ENCODE results near the gene MCU. TPM values are rescaled to one million over a fixed set of nuclear protein-coding genes. Genes with fewer than 3 reads are reported as not detected.

Gene MCU
- total and polyA plus RNA-seq, 2 donors = 14.7 TPM

DNA sequence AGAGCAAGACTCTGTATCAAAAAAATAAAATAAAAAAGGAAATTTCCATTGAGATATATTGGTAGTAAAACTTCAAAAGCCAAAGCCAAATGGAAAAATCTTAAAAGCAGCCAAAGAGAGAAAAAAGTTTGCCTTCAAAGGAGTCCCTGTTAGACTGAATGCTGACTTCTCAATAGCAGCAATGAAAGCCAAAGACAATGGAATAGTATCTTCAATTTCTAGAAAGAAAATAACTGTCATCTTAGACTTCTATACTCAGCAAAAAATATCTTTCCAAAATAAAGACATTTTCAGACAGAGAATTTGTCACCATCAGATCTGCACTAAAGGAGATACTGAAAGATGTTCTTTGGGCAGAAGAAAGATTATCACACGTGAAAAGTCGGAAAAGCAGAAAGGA is 187.3 kb downstream of the MCU start:
- WGBS = over 99% methylated on average over 2 of the region's 2 CpGs
- no peak for DNase-seq (ENCODE audit: low read depth in 6 of 9, low spot score in 9 of 9)
- no peaks in the 10 kb centered on the region for H3K4me1 ChIP-seq (ENCODE audit: control insufficient read depth in 2 of 2, insufficient read depth in 2 of 2, low read length in 2 of 2)
- no peak overlapping the region for H3K27ac ChIP-seq (ENCODE audit: low read depth in 1 of 2, low read length in 1 of 2)
- H3K27me3 ChIP-seq (ENCODE audit: control insufficient read depth in 2 of 2, insufficient read depth in 1 of 2, low read length in 1 of 2) = no peaks in the 10 kb centered on the region
- no peak overlapping the region for H3K4me3 ChIP-seq (ENCODE audit: low read length in 2 of 2)
- peaks cover 0 to 3% of the 10 kb centered on the region in 2 donors for H3K9me3 ChIP-seq (ENCODE audit: control insufficient read depth in 2 of 2, insufficient read depth in 1 of 2, low read length in 1 of 2)
- H3K36me3 ChIP-seq (ENCODE audit: control insufficient read depth in 2 of 2, insufficient read depth in 2 of 2, low read length in 1 of 2) = no peaks in the 10 kb centered on the region

DNA sequence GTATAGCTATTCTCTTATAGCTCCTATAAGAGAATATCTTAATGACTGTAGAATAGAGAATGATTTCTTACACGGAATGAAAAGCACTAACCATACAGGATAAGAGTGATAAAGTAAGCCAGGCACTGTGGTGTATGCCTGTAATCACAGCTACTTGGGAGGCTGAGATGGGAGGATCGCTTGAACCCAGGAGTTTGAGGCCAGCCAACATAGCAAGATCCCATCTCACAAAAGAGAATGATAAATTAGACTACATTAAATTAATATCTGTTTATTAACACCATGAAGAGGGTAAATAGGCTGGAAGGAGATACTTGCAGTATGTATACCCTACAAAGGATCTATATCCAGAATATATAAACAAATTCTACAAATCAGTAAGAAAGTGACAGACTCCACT is 189.3 kb downstream of the MCU start:
- Histone ChIP-seq H3K4me3 (ENCODE audit: low read length in 2 of 2) (no peak overlapping the region), H3K36me3 (ENCODE audit: control insufficient read depth in 2 of 2, insufficient read depth in 2 of 2, low read length in 1 of 2) (no peaks in the 10 kb centered on the region), H3K27me3 (ENCODE audit: control insufficient read depth in 2 of 2, insufficient read depth in 1 of 2, low read length in 1 of 2) (no peaks in the 10 kb centered on the region), H3K27ac (ENCODE audit: low read depth in 1 of 2, low read length in 1 of 2) (no peak overlapping the region), H3K4me1 (ENCODE audit: control insufficient read depth in 2 of 2, insufficient read depth in 2 of 2, low read length in 2 of 2) (no peaks in the 10 kb centered on the region), H3K9me3 (ENCODE audit: control insufficient read depth in 2 of 2, insufficient read depth in 1 of 2, low read length in 1 of 2) (peaks cover 0 to 3% of the 10 kb centered on the region in 2 donors)
- DNase-seq (ENCODE audit: low read depth in 6 of 9, low spot score in 9 of 9) = no peak
- 97% methylated on average over 2 of the region's 2 CpGs for WGBS

DNA sequence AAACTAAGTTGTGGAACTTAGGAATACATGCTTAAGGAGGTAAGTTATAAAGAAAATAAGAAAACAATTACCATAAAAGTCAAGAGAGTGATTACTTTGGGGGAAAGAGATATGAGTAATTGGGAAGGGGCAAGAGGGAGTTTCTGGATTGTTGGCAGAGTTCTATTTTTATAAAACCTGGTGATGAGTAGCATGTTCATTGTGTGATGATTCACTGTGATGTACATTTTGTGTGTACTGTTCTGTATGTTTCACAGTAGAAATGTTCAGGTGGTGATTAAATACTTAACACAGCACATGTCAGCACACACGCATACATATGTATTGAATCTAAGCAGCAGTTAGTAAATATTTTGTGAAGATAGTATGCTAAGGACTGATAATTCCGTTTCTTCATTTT is 191.9 kb downstream of the MCU start:
- no peak overlapping the region for H3K4me3 ChIP-seq (ENCODE audit: low read length in 2 of 2)
- peaks cover 0 to 3% of the 10 kb centered on the region in 2 donors for H3K36me3 ChIP-seq (ENCODE audit: control insufficient read depth in 2 of 2, insufficient read depth in 2 of 2, low read length in 1 of 2)
- no peak for DNase-seq (ENCODE audit: low read depth in 6 of 9, low spot score in 9 of 9)
- H3K4me1 ChIP-seq (ENCODE audit: control insufficient read depth in 2 of 2, insufficient read depth in 2 of 2, low read length in 2 of 2) = peaks cover 4% of the 10 kb centered on the region in 2 donors
- H3K27ac ChIP-seq (ENCODE audit: low read depth in 1 of 2, low read length in 1 of 2) = no peak overlapping the region
- H3K9me3 ChIP-seq (ENCODE audit: control insufficient read depth in 2 of 2, insufficient read depth in 1 of 2, low read length in 1 of 2) = peaks cover 0 to 2% of the 10 kb centered on the region in 2 donors
- WGBS = 99% methylated on average over 2 of the region's 2 CpGs
- H3K27me3 ChIP-seq (ENCODE audit: control insufficient read depth in 2 of 2, insufficient read depth in 1 of 2, low read length in 1 of 2) = no peaks in the 10 kb centered on the region

DNA sequence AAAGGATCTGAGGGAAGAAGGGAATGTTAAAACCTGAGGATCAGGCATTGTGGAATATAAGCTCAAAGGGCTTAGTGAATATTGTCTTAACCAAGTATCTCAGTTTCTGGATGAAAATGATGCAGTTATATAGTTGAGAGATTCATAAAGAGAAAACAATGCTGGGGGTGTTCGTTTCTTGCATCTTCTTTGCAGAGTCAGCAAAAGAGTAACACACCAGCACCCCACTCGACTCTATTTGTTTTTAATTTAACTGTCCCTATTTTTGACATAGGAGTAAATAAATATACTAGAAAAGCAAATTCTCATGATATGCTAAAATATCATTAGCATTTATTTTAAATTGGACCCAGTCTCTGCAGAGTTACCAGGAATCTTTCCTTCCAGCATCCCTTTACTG is 194.0 kb downstream of the MCU start:
- H3K4me1 ChIP-seq (ENCODE audit: control insufficient read depth in 2 of 2, insufficient read depth in 2 of 2, low read length in 2 of 2) = peaks cover 4% of the 10 kb centered on the region in 2 donors
- no peak for DNase-seq (ENCODE audit: low read depth in 6 of 9, low spot score in 9 of 9)
- peaks cover 0 to 3% of the 10 kb centered on the region in 2 donors for H3K36me3 ChIP-seq (ENCODE audit: control insufficient read depth in 2 of 2, insufficient read depth in 2 of 2, low read length in 1 of 2)
- no peaks in the 10 kb centered on the region for H3K9me3 ChIP-seq (ENCODE audit: control insufficient read depth in 2 of 2, insufficient read depth in 1 of 2, low read length in 1 of 2)
- no peak overlapping the region for H3K27ac ChIP-seq (ENCODE audit: low read depth in 1 of 2, low read length in 1 of 2)
- 98% methylated on average over 2 of the region's 2 CpGs for WGBS
- no peak overlapping the region for H3K4me3 ChIP-seq (ENCODE audit: low read length in 2 of 2)
- no peaks in the 10 kb centered on the region for H3K27me3 ChIP-seq (ENCODE audit: control insufficient read depth in 2 of 2, insufficient read depth in 1 of 2, low read length in 1 of 2)

DNA sequence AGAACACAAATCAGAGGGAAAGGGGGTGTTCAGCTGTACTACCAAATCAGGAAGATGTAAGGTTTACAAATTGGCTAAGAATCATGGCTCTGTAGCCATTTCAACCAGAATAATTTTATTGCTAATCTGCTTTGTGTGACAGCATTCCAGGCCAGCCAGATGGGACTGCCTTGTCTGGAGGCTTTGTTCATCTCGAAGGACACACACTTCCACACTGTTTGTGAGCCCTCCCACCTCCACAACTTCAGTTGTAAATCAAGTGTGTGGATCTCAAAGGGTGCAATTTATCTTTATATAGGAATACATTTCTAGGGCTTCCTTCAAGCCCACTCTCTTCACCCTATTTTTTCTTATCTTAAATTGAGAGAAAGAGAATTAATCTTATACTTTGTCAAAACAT is 194.7 kb downstream of the MCU start:
- Histone ChIP-seq H3K9me3 (ENCODE audit: control insufficient read depth in 2 of 2, insufficient read depth in 1 of 2, low read length in 1 of 2) (no peaks in the 10 kb centered on the region), H3K4me1 (ENCODE audit: control insufficient read depth in 2 of 2, insufficient read depth in 2 of 2, low read length in 2 of 2) (peaks cover 4% of the 10 kb centered on the region in 2 donors), H3K27ac (ENCODE audit: low read depth in 1 of 2, low read length in 1 of 2) (peak overlapping the region in 1 of 2 donors; percentile 55), H3K36me3 (ENCODE audit: control insufficient read depth in 2 of 2, insufficient read depth in 2 of 2, low read length in 1 of 2) (peaks cover 0 to 3% of the 10 kb centered on the region in 2 donors), H3K4me3 (ENCODE audit: low read length in 2 of 2) (no peak overlapping the region), H3K27me3 (ENCODE audit: control insufficient read depth in 2 of 2, insufficient read depth in 1 of 2, low read length in 1 of 2) (no peaks in the 10 kb centered on the region)
- DNase-seq (ENCODE audit: low read depth in 6 of 9, low spot score in 9 of 9) = no peak
- 93% methylated on average over 1 of the region's 1 CpG for WGBS

DNA sequence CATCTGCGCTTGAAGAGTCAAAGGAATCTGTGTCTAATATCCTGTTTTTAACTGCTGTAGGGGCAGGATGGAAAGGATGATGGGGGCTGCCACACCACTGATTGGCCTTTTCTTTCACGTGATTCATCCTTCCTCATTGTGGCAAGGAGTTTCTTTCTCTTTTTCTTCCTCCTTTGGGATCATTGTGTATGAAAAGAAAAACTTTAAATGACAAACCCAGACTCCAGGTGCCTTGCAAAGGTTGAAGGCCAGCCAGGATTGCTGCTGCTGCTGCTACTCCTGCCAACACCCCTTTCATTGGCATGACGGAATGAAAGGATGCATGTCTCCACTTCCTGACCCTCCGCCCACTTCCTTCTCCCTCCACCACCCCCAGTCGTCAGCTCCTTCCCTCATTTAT is 195.1 kb downstream of the MCU start:
- no peaks in the 10 kb centered on the region for H3K27me3 ChIP-seq (ENCODE audit: control insufficient read depth in 2 of 2, insufficient read depth in 1 of 2, low read length in 1 of 2)
- no peaks in the 10 kb centered on the region for H3K9me3 ChIP-seq (ENCODE audit: control insufficient read depth in 2 of 2, insufficient read depth in 1 of 2, low read length in 1 of 2)
- peak overlapping the region in 1 of 2 donors; percentile 43 for H3K27ac ChIP-seq (ENCODE audit: low read depth in 1 of 2, low read length in 1 of 2)
- no peak overlapping the region for H3K4me3 ChIP-seq (ENCODE audit: low read length in 2 of 2)
- DNase-seq (ENCODE audit: low read depth in 6 of 9, low spot score in 9 of 9) = no peak
- WGBS = 38% methylated on average over 5 of the region's 5 CpGs
- peaks cover 0 to 3% of the 10 kb centered on the region in 2 donors for H3K36me3 ChIP-seq (ENCODE audit: control insufficient read depth in 2 of 2, insufficient read depth in 2 of 2, low read length in 1 of 2)
- peaks cover 4% of the 10 kb centered on the region in 2 donors for H3K4me1 ChIP-seq (ENCODE audit: control insufficient read depth in 2 of 2, insufficient read depth in 2 of 2, low read length in 2 of 2)

DNA sequence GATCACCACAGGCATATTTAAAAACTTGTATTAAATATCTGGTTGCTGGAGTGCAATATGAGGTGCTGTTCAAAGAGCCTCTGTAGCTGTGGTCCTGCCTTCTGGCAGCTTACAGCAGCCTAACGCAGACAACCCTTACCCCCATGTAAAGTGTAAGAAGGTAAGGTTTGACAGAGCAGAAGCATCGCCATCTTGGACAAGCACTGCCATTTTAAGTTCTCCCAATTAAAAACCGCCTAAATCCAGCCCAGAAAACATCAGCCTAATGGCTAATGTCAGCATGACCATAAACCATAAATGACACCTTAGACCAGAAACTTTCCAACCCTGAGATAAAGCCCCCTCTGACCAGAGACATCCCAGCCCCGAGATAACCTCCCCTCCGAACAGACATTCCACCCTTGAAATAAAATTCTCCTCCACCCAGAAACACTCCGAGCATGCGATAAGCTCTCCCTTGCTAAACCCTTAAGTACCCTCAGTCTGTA is 196.3 kb downstream of the MCU start:
- WGBS = 96% methylated on average over 7 of the region's 7 CpGs
- no peak overlapping the region for H3K27ac ChIP-seq (ENCODE audit: low read depth in 1 of 2, low read length in 1 of 2)
- H3K4me3 ChIP-seq (ENCODE audit: low read length in 2 of 2) = no peak overlapping the region
- H3K4me1 ChIP-seq (ENCODE audit: control insufficient read depth in 2 of 2, insufficient read depth in 2 of 2, low read length in 2 of 2) = peaks cover 4% of the 10 kb centered on the region in 2 donors
- no peaks in the 10 kb centered on the region for H3K27me3 ChIP-seq (ENCODE audit: control insufficient read depth in 2 of 2, insufficient read depth in 1 of 2, low read length in 1 of 2)
- peaks cover 0 to 3% of the 10 kb centered on the region in 2 donors for H3K36me3 ChIP-seq (ENCODE audit: control insufficient read depth in 2 of 2, insufficient read depth in 2 of 2, low read length in 1 of 2)
- no peaks in the 10 kb centered on the region for H3K9me3 ChIP-seq (ENCODE audit: control insufficient read depth in 2 of 2, insufficient read depth in 1 of 2, low read length in 1 of 2)
- DNase-seq (ENCODE audit: low read depth in 6 of 9, low spot score in 9 of 9) = no peak

DNA sequence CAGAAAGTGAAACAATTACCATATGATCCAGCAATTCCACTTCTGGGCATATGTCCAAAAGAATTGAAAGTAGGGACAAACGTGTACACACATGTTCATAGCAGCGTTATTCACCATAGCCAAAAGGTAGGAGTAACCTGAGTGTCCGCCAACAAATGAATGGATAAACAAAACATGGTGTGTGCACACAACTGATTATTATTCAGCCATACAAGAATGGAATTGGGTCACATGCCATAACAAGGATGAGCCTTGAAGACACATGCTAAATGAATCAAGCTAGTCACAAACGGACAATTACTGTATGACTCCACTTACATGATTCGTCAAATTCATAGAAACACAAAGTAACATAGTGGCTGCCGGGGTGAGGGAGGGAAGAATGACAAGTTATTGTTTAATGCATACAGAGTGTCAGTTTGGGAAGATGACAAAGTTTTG is 197.5 kb downstream of the MCU start:
- Histone ChIP-seq H3K27ac (ENCODE audit: low read depth in 1 of 2, low read length in 1 of 2) (no peak overlapping the region), H3K36me3 (ENCODE audit: control insufficient read depth in 2 of 2, insufficient read depth in 2 of 2, low read length in 1 of 2) (peaks cover 0 to 3% of the 10 kb centered on the region in 2 donors), H3K4me3 (ENCODE audit: low read length in 2 of 2) (no peak overlapping the region), H3K9me3 (ENCODE audit: control insufficient read depth in 2 of 2, insufficient read depth in 1 of 2, low read length in 1 of 2) (no peaks in the 10 kb centered on the region), H3K27me3 (ENCODE audit: control insufficient read depth in 2 of 2, insufficient read depth in 1 of 2, low read length in 1 of 2) (no peaks in the 10 kb centered on the region), H3K4me1 (ENCODE audit: control insufficient read depth in 2 of 2, insufficient read depth in 2 of 2, low read length in 2 of 2) (peaks cover 4% of the 10 kb centered on the region in 2 donors)
- 78% methylated on average over 6 of the region's 6 CpGs for WGBS
- DNase-seq (ENCODE audit: low read depth in 6 of 9, low spot score in 9 of 9) = peak in 3 of 9 donors; percentile 3 to 25 (median 5)

DNA sequence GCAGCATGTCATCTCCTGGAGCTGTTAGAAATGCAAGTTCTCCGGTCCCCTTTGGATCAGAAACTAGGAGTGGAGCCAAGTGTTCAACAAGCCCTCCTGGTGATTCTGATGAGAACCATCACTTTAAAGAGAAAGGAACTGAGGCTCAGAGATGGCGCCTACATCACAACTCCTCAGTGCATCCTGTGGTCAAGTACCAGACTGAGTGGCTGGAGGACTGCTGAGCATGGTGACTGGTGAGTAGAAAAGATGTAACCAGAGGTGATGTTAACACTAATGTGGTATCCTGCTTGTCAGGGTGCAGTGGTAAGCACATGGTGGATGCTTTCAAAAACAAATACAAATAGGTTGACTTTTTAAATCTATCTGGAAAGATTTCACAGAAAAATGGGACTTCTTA is 198.1 kb downstream of the MCU start:
- H3K27me3 ChIP-seq (ENCODE audit: control insufficient read depth in 2 of 2, insufficient read depth in 1 of 2, low read length in 1 of 2) = no peaks in the 10 kb centered on the region
- H3K4me1 ChIP-seq (ENCODE audit: control insufficient read depth in 2 of 2, insufficient read depth in 2 of 2, low read length in 2 of 2) = peaks cover 4% of the 10 kb centered on the region in 2 donors
- no peak for DNase-seq (ENCODE audit: low read depth in 6 of 9, low spot score in 9 of 9)
- no peak overlapping the region for H3K4me3 ChIP-seq (ENCODE audit: low read length in 2 of 2)
- no peak overlapping the region for H3K27ac ChIP-seq (ENCODE audit: low read depth in 1 of 2, low read length in 1 of 2)
- no peaks in the 10 kb centered on the region for H3K9me3 ChIP-seq (ENCODE audit: control insufficient read depth in 2 of 2, insufficient read depth in 1 of 2, low read length in 1 of 2)
- peaks cover 0 to 3% of the 10 kb centered on the region in 2 donors for H3K36me3 ChIP-seq (ENCODE audit: control insufficient read depth in 2 of 2, insufficient read depth in 2 of 2, low read length in 1 of 2)
- 93% methylated on average over 2 of the region's 2 CpGs for WGBS

Measured in thymus (tissue), 11 donors.